ENCODE measurements around the gene SLC35F1.

DNA sequence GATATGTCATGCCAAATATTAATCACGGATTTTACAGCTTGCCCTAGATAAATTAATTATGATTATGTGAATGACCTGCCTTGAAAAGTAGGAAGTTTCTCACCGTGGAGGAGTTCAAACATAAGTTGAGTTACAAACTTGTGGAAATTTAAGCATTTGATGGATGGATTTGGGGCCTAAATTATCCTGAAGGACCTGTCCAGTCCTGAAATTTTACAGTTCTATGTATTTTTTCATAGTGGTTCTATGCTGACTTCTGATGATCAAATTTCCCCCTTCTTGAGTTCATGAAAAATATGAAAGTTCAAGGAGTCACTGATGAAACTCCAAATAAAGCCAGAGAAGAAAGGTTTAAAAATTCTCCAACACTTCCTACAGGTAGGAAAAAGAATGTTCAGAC, 178.6 kb downstream of the SLC35F1 start:
- TF ChIP-seq, protein P1, sequence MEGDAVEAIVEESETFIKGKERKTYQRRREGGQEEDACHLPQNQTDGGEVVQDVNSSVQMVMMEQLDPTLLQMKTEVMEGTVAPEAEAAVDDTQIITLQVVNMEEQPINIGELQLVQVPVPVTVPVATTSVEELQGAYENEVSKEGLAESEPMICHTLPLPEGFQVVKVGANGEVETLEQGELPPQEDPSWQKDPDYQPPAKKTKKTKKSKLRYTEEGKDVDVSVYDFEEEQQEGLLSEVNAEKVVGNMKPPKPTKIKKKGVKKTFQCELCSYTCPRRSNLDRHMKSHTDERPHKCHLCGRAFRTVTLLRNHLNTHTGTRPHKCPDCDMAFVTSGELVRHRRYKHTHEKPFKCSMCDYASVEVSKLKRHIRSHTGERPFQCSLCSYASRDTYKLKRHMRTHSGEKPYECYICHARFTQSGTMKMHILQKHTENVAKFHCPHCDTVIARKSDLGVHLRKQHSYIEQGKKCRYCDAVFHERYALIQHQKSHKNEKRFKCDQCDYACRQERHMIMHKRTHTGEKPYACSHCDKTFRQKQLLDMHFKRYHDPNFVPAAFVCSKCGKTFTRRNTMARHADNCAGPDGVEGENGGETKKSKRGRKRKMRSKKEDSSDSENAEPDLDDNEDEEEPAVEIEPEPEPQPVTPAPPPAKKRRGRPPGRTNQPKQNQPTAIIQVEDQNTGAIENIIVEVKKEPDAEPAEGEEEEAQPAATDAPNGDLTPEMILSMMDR (IDR thresholded peaks at IDR 0.05; ENCODE audit: low read depth, low read length, missing input control) = no peak
- TF ChIP-seq, protein P2, sequence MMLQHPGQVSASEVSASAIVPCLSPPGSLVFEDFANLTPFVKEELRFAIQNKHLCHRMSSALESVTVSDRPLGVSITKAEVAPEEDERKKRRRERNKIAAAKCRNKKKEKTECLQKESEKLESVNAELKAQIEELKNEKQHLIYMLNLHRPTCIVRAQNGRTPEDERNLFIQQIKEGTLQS (IDR thresholded peaks at IDR 0.05) = no peak
- no peak for TF ChIP-seq FOXA1 (IDR thresholded peaks at IDR 0.05)
- no peak for TF ChIP-seq TAF1 (conservative IDR thresholded peaks at IDR 0.05)
- TF ChIP-seq, protein P3, sequence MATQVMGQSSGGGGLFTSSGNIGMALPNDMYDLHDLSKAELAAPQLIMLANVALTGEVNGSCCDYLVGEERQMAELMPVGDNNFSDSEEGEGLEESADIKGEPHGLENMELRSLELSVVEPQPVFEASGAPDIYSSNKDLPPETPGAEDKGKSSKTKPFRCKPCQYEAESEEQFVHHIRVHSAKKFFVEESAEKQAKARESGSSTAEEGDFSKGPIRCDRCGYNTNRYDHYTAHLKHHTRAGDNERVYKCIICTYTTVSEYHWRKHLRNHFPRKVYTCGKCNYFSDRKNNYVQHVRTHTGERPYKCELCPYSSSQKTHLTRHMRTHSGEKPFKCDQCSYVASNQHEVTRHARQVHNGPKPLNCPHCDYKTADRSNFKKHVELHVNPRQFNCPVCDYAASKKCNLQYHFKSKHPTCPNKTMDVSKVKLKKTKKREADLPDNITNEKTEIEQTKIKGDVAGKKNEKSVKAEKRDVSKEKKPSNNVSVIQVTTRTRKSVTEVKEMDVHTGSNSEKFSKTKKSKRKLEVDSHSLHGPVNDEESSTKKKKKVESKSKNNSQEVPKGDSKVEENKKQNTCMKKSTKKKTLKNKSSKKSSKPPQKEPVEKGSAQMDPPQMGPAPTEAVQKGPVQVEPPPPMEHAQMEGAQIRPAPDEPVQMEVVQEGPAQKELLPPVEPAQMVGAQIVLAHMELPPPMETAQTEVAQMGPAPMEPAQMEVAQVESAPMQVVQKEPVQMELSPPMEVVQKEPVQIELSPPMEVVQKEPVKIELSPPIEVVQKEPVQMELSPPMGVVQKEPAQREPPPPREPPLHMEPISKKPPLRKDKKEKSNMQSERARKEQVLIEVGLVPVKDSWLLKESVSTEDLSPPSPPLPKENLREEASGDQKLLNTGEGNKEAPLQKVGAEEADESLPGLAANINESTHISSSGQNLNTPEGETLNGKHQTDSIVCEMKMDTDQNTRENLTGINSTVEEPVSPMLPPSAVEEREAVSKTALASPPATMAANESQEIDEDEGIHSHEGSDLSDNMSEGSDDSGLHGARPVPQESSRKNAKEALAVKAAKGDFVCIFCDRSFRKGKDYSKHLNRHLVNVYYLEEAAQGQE (IDR thresholded peaks at IDR 0.05) = no peak
- no peak for TF ChIP-seq YY1 (IDR thresholded peaks at IDR 0.05)
- TF ChIP-seq GABPA (IDR thresholded peaks at IDR 0.05 in 1 of 2, conservative IDR thresholded peaks at IDR 0.05 in 1 of 2) = no peak
- TF ChIP-seq RAD21 (IDR thresholded peaks at IDR 0.05) = no peak
- no peak for TF ChIP-seq JUND (IDR thresholded peaks at IDR 0.05)
- TF ChIP-seq, protein P4, sequence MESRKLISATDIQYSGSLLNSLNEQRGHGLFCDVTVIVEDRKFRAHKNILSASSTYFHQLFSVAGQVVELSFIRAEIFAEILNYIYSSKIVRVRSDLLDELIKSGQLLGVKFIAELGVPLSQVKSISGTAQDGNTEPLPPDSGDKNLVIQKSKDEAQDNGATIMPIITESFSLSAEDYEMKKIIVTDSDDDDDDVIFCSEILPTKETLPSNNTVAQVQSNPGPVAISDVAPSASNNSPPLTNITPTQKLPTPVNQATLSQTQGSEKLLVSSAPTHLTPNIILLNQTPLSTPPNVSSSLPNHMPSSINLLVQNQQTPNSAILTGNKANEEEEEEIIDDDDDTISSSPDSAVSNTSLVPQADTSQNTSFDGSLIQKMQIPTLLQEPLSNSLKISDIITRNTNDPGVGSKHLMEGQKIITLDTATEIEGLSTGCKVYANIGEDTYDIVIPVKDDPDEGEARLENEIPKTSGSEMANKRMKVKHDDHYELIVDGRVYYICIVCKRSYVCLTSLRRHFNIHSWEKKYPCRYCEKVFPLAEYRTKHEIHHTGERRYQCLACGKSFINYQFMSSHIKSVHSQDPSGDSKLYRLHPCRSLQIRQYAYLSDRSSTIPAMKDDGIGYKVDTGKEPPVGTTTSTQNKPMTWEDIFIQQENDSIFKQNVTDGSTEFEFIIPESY (IDR thresholded peaks at IDR 0.05) = no peak
- TF ChIP-seq, protein P5, sequence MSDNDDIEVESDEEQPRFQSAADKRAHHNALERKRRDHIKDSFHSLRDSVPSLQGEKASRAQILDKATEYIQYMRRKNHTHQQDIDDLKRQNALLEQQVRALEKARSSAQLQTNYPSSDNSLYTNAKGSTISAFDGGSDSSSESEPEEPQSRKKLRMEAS (IDR thresholded peaks at IDR 0.05) = no peak
- no peak for TF ChIP-seq EGR1 (IDR thresholded peaks at IDR 0.05; ENCODE audit: low read depth in 2 of 2)

All from liver (tissue), 3 donors.